HG02610 (cell line): ENCODE measurements around the gene NPAS2.

Source experiments
- ATAC-seq: cut with Tn5 transposase; IDR thresholded peaks from one replicate; pipeline ENCODE4 v1.9.1; 2021; ENCODE audit warnings: mild to moderate bottlenecking, moderate library complexity; ENCODE audit not compliant: unreplicated experiment

NPAS2 gene

GRCh38 chr2:100938031-100939026 is 118.4 kb downstream of the NPAS2 start:
- ATAC-seq = no peak

GRCh38 chr2:100939445-100939844 is 119.5 kb downstream of the NPAS2 start:
- no peak for ATAC-seq

GRCh38 chr2:100940240-100940639 is 120.3 kb downstream of the NPAS2 start:
- ATAC-seq = no peak

GRCh38 chr2:100940766-100941645 is 121.1 kb downstream of the NPAS2 start:
- ATAC-seq = no peak

GRCh38 chr2:100941646-100942240 is 121.8 kb downstream of the NPAS2 start:
- no peak for ATAC-seq

- no peak for ATAC-seq
Measured at GRCh38 chr2:100944617-100945432, 124.9 kb downstream of the NPAS2 start.

- no peak for ATAC-seq
Measured at GRCh38 chr2:100945433-100945740, 125.4 kb downstream of the NPAS2 start.

GRCh38 chr2:100945930-100946607 is 126.1 kb downstream of the NPAS2 start:
- ATAC-seq = no peak

GRCh38 chr2:100948942-100949811 is 129.2 kb downstream of the NPAS2 start:
- ATAC-seq = no peak

GRCh38 chr2:100952512-100952911 is 132.6 kb downstream of the NPAS2 start:
- no peak for ATAC-seq

GRCh38 chr2:100953406-100954043 is 133.6 kb downstream of the NPAS2 start:
- no peak for ATAC-seq

GRCh38 chr2:100954044-100954420 is 134.1 kb downstream of the NPAS2 start:
- no peak for ATAC-seq

- no peak for ATAC-seq
Measured at GRCh38 chr2:100955226-100955625, 135.3 kb downstream of the NPAS2 start.

GRCh38 chr2:100956081-100956480 is 136.1 kb downstream of the NPAS2 start:
- ATAC-seq = no peak

GRCh38 chr2:100957996-100958653 is 138.2 kb downstream of the NPAS2 start:
- ATAC-seq = no peak

GRCh38 chr2:100959225-100959880 is 139.4 kb downstream of the NPAS2 start:
- no peak for ATAC-seq

GRCh38 chr2:100960688-100961087 is 140.7 kb downstream of the NPAS2 start:
- no peak for ATAC-seq
